GM12878 (cell line): ENCODE measurements around the gene USP11. TPM values are rescaled to one million over a fixed set of nuclear protein-coding genes. Genes with fewer than 3 reads are reported as not detected.

Source experiments
- ATAC-seq: fragments of 200-7000 bp; cut with Tn5 transposase; 3 replicates; pipeline ENCODE4 v1.9.1; 2020; ENCODE audit warnings: mild to moderate bottlenecking, moderate library complexity
- BruUV-seq: library from RNA; stranded (reverse); fragments of 400-500 nt; replicated peaks from 2 replicates; lab custom pipeline; 2021; lab: Mats Ljungman, UMichigan
- CTCF ChIA-PET: fragments of 300-600 bp; sonication (Branson Sonifier 250); formaldehyde crosslinking; extraction: SDS; loops from one replicate; lab custom pipeline; 2021; ENCODE audit warnings: inconsistent platforms; lab: Yijun Ruan, JAX
- POLR2A ChIA-PET: fragments of 350-600 bp; formaldehyde crosslinking; extraction: SDS; loops from one replicate; lab custom pipeline; 2021; ENCODE audit warnings: inconsistent platforms; lab: Charles Lee
- RAD21 ChIA-PET: fragments of 300-600 bp; sonication (Branson Sonifier 250); formaldehyde crosslinking; loops from one replicate; lab custom pipeline; 2023; ENCODE audit warnings: antibody characterized with exemption; ENCODE audit not compliant: unreplicated experiment; lab: Charles Lee
- SMC1A ChIA-PET: fragments of 300-600 bp; sonication (Branson Sonifier 250); formaldehyde crosslinking; loops from one replicate; lab custom pipeline; 2023; ENCODE audit not compliant: unreplicated experiment, uncharacterized antibody; lab: Charles Lee
- DNase-seq: peaks from one replicate; pipeline ENCODE4 v3.0.0-alpha.2; 2011; ENCODE audit warnings: low read depth, low spot score
- FAIRE-seq: peaks from 3 replicates; lab custom pipeline; 2011; peaks lifted over from hg19 to GRCh38; lab: Jason Lieb, UNC
- H2AFZ ChIP-seq: 2 replicates; pipeline ENCODE4 v1.6.0; 2011; ENCODE audit warnings: low read depth, low read length, control low read depth; ENCODE audit not compliant: control insufficient read depth
- H3K27ac ChIP-seq: 2 replicates; pipeline ENCODE4 v1.5.1; 2011; ENCODE audit warnings: control low read depth; ENCODE audit not compliant: control insufficient read depth, insufficient read depth
- H3K27me3 ChIP-seq, 2 experiments: replicated peaks in 1 of 2; 2 replicates each; pipeline versions ENCODE4 v1.6.0 to v1.6.1; 2011; ENCODE audit warnings: low read length in 1 of 2; ENCODE audit not compliant: control insufficient read depth in 2 of 2, insufficient read depth in 2 of 2
- H3K36me3 ChIP-seq, 2 experiments: 2 replicates each; pipeline ENCODE4 v1.5.1; 2011; ENCODE audit warnings: low read length in 1 of 2; ENCODE audit not compliant: control insufficient read depth in 2 of 2, insufficient read depth in 2 of 2
- H3K4me1 ChIP-seq: 2 replicates; pipeline ENCODE4 v1.6.1; 2011; ENCODE audit warnings: mild to moderate bottlenecking, low read length, moderate library complexity, mixed read lengths; ENCODE audit not compliant: control insufficient read depth, insufficient read depth
- H3K4me2 ChIP-seq: 2 replicates; pipeline ENCODE4 v1.6.0; 2011; ENCODE audit warnings: control low read depth; ENCODE audit not compliant: control insufficient read depth, insufficient read depth
- H3K4me3 ChIP-seq: fragments of 200-600 bp; sonication (generic); 2 replicates; pipeline ENCODE4 v1.5.1; 2016
- H3K79me2 ChIP-seq: 2 replicates; pipeline ENCODE4 v1.6.0; 2011; ENCODE audit warnings: low read length; ENCODE audit not compliant: control insufficient read depth, insufficient read depth
- H3K9ac ChIP-seq: 2 replicates; pipeline ENCODE4 v1.8.0; 2011; ENCODE audit warnings: low read length, control low read depth, mixed read lengths; ENCODE audit not compliant: control insufficient read depth, insufficient read depth
- H3K9me3 ChIP-seq: replicated peaks from 3 replicates; pipeline ENCODE4 v1.5.1; 2011; ENCODE audit warnings: mild to moderate bottlenecking, low read length; ENCODE audit not compliant: control insufficient read depth, insufficient read depth
- H4K20me1 ChIP-seq: 2 replicates; pipeline ENCODE4 v1.6.0; 2011; ENCODE audit not compliant: control insufficient read depth, insufficient read depth
- CEBPZ ChIP-seq: fragments of 150-350 bp; IDR thresholded peaks from 2 replicates; pipeline ENCODE4 v1.6.1; 2016; ENCODE audit warnings: low read depth, low read length
- CHD1 ChIP-seq: IDR thresholded peaks from 2 replicates; pipeline ENCODE4 v1.6.1; 2012; ENCODE audit warnings: low read depth, low read length, improper control_type of control experiment
- CHD4 ChIP-seq: fragments of 200-600 bp; sonication (generic); IDR thresholded peaks from 2 replicates; pipeline ENCODE4 v1.6.1; 2016; ENCODE audit warnings: mild to moderate bottlenecking
- EZH2 ChIP-seq: IDR thresholded peaks from 2 replicates; pipeline ENCODE4 v1.6.1; 2012; ENCODE audit warnings: low read depth, mild to moderate bottlenecking, control low read depth, inconsistent platforms, low read length, borderline replicate concordance; ENCODE audit not compliant: control insufficient read depth
- HCFC1 ChIP-seq: fragments of 150-350 bp; IDR thresholded peaks from 2 replicates; pipeline ENCODE4 v1.6.1; 2014; ENCODE audit warnings: low read length
- HDAC6 ChIP-seq: fragments of 200-600 bp; sonication (generic); IDR thresholded peaks from one replicate; pipeline ENCODE4 v1.8.0; 2017; ENCODE audit warnings: antibody characterized with exemption; ENCODE audit not compliant: unreplicated experiment
- JUNB ChIP-seq: IDR thresholded peaks from 2 replicates; pipeline ENCODE4 v1.6.1; 2016; ENCODE audit warnings: antibody characterized with exemption, mild to moderate bottlenecking
- LARP7 ChIP-seq: fragments of 450-650 bp; IDR thresholded peaks from 2 replicates; pipeline ENCODE4 v1.6.1; 2017; ENCODE audit warnings: mild to moderate bottlenecking
- MAX ChIP-seq: IDR thresholded peaks from 2 replicates; pipeline ENCODE4 v1.6.1; 2012; ENCODE audit warnings: low read depth, low read length, improper control_type of control experiment
- MTA2 ChIP-seq: fragments of 450-650 bp; IDR thresholded peaks from 2 replicates; pipeline ENCODE4 v1.6.1; 2016; ENCODE audit warnings: low read depth, mild to moderate bottlenecking, moderate library complexity
- MTA3 ChIP-seq: IDR thresholded peaks from 2 replicates; pipeline ENCODE4 v1.6.1; 2012; ENCODE audit warnings: low read length, inconsistent platforms, borderline replicate concordance
- NR2C2 ChIP-seq: IDR thresholded peaks from 2 replicates; pipeline ENCODE4 v1.6.1; 2011; ENCODE audit warnings: borderline replicate concordance, low read depth; ENCODE audit not compliant: control insufficient read depth, insufficient read length
- PAX5 ChIP-seq: IDR thresholded peaks from 2 replicates; pipeline ENCODE4 v1.6.1; 2011; ENCODE audit warnings: low read depth, low read length, borderline replicate concordance
- PAX8 ChIP-seq: fragments of 450-650 bp; IDR thresholded peaks from 2 replicates; pipeline ENCODE4 v1.6.1; 2017; ENCODE audit warnings: mild to moderate bottlenecking, moderate library complexity
- PML ChIP-seq: IDR thresholded peaks from 2 replicates; pipeline ENCODE4 v1.6.1; 2012; ENCODE audit warnings: low read length, inconsistent platforms
- RAD21 ChIP-seq: IDR thresholded peaks from 2 replicates; pipeline ENCODE4 v1.6.1; 2011; ENCODE audit warnings: mild to moderate bottlenecking, low read depth, low read length, moderate library complexity; ENCODE audit not compliant: insufficient read depth
- RFX5 ChIP-seq: IDR thresholded peaks from 2 replicates; pipeline ENCODE4 v1.6.1; 2011; ENCODE audit warnings: low read depth, low read length, improper control_type of control experiment
- SREBF2 ChIP-seq: IDR thresholded peaks from 2 replicates; pipeline ENCODE4 v1.6.1; 2012; ENCODE audit warnings: mild to moderate bottlenecking, low read length
- TBL1XR1 ChIP-seq: IDR thresholded peaks from 2 replicates; pipeline ENCODE4 v1.6.1; 2012; ENCODE audit warnings: low read depth, low read length, improper control_type of control experiment
- YY1 ChIP-seq: IDR thresholded peaks from 2 replicates; pipeline ENCODE4 v1.6.1; 2011; ENCODE audit warnings: low read depth, mild to moderate bottlenecking, low read length
- WGBS: methylation state at CpG from one replicate; pipeline ENCODE4 v1.1.6; 2016; ENCODE audit warnings: low lambda C conversion rate; ENCODE audit not compliant: insufficient replicate concordance, insufficient coverage; ENCODE audit errors: missing lambda C conversion rate; 5-methylcytosine and 5-hydroxymethylcytosine counted together
- in situ Hi-C: fragments of 300-500 bp; cut with MboI; formaldehyde crosslinking; loops from 9 replicates; pipeline ENCODE4 v1.14.3; 2018; ENCODE audit warnings: mixed read lengths
- intact Hi-C: fragments of 100-400 bp; cut with micrococcal nuclease; formaldehyde crosslinking; loops from one replicate; pipeline ENCODE4 v1.14.2; 2022; ENCODE audit not compliant: unreplicated experiment
- polyA plus RNA-seq, 11 experiments: library from polyadenylated mRNA; depleted of rRNA in 4 of 11; unstranded in 6 of 11; stranded (reverse) in 5 of 11; fragments of >200 nt; fragmentation: Nextera tagmentation in 4 of 11; fragmentation: Illumina TruSeq in 1 of 11; extraction: Ambion mirVana in 4 of 11; extraction: Trizol in 1 of 11; gene quantifications; 1 replicate in 1 of 11; 2 replicates in 10 of 11; pipeline versions ENCODE4 v1.2.1 to v1.2.3, GENCODE V29; 2011 to 2016; ENCODE audit warnings: inconsistent platforms in 2 of 11, missing spikeins in 2 of 11, low read depth in 1 of 11
- total RNA-seq, 4 experiments: library from RNA; depleted of rRNA in 3 of 4; stranded (reverse); fragments of >200 nt in 3 of 4; fragmentation: Illumina TruSeq in 1 of 4; extraction: Trizol in 1 of 4; gene quantifications; 2 replicates each; pipeline versions ENCODE4 v1.2.1 to v1.2.3, GENCODE V29; 2013 to 2021

The USP11 gene
- total and polyA plus RNA-seq, 10 of the 15 experiments (the other 5 are each of a cell fraction or from before 2014, with no cell fraction given), result 3.3 to 44.0 (median 20.9) TPM

DNA sequence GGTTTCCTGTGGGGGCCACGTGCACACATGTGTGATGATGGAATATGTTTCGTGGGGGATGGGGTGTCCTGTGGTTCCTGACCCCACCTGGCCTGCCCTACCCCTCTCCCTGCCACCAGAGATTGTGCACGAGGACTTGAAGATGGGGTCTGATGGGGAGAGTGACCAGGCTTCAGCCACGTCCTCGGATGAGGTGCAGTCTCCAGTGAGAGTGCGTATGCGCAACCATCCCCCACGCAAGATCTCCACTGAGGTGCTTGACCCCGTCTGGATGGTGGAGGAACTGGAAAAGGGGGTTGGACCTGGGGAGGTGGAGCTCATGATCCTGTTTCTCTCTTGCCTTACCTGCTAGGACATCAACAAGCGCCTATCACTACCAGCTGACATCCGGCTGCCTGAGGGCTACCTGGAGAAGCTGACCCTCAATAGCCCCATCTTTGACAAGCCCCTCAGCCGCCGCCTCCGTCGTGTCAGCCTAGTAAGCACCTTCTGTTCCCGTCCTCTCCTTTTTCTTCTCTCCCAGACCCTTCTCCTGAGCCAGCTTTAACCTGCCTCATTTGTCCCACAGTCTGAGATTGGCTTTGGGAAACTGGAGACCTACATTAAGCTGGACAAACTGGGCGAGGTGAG is 8.4 kb upstream of the USP11 start:
- ChIA-PET RAD21 (no interaction called here), POLR2A (interaction anchor here (0.6 kb wide), 1 partner anchor 80 kb away, joined by 3 read pairs; the partner anchor contains the start of gene NDUFB11), CTCF (no interaction called here), SMC1A (no interaction called here)
- no peak overlapping the region for H3K27ac ChIP-seq
- no peak for DNase-seq
- no peak for ATAC-seq
- intact Hi-C loops, result no loop called here
- peaks cover 18% of the 10 kb centered on the region for H4K20me1 ChIP-seq
- H3K4me2 ChIP-seq, result no peak overlapping the region
- H3K79me2 ChIP-seq, result peaks cover 30% of the 10 kb centered on the region
- in situ Hi-C loops, result loop anchor here (25.0 kb wide), 1 partner anchor 1713 kb away; no protein-coding TSS in a partner anchor
- no TSS peak for BruUV-seq
- no peak overlapping the region for H3K4me3 ChIP-seq
- H3K36me3 ChIP-seq, result peaks cover 29 to 30% of the 10 kb centered on the region in 2 experiments; a peak in 3 of 4 replicates
- WGBS, result 92% methylated on average over 17 of the region's 17 CpGs
- no peak for FAIRE-seq
- H3K27me3 ChIP-seq, result no peaks in the 10 kb centered on the region
- no peaks in the 10 kb centered on the region for H3K9me3 ChIP-seq
- no peak overlapping the region for H3K9ac ChIP-seq
- no peak for TF ChIP-seq HDAC6
- TF ChIP-seq MAX, result no peak
- no peak for TF ChIP-seq JUNB
- no peak for TF ChIP-seq EZH2
- no peak for TF ChIP-seq CHD4
- no peak for TF ChIP-seq TBL1XR1
- no peak for TF ChIP-seq PAX5
- TF ChIP-seq SREBF2, result no peak
- no peak for TF ChIP-seq RFX5
- no peak for TF ChIP-seq RAD21
- no peak for TF ChIP-seq CHD1
- no peak for TF ChIP-seq CEBPZ
- TF ChIP-seq MTA3, result no peak
- no peak for TF ChIP-seq HCFC1
- TF ChIP-seq PAX8, result no peak
- TF ChIP-seq LARP7, result no peak
- TF ChIP-seq NR2C2, result no peak
- no peak for TF ChIP-seq PML
- no peak for TF ChIP-seq YY1
- no peak for TF ChIP-seq MTA2
- H2AFZ ChIP-seq, result no peak overlapping the region
- peaks cover 8% of the 10 kb centered on the region; the same call in 1 of the 2 replicates for H3K4me1 ChIP-seq
